Measurements from ENCODE around the gene NF1.

Gene NF1

DNA sequence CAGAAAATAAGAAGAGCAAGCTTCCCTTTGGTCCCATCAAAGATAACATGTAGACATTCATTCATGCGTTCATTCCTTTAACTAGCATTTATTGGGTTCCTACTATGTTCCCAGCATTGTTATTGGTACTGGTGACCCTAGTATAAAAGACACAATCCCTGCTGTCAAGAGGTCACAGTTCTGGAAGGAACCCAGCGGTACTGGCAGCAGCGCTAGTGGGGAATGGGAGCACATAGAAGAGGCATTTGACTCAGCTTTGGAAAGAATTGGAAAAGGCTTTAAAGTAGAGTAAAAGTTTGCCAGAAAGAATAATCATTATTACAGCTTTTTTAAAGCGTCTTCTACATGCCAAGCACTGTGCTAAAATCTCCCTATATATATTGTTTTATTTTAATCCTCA, 41.7 kb upstream of the NF1 start:
- TF ChIP-seq, protein P1, sequence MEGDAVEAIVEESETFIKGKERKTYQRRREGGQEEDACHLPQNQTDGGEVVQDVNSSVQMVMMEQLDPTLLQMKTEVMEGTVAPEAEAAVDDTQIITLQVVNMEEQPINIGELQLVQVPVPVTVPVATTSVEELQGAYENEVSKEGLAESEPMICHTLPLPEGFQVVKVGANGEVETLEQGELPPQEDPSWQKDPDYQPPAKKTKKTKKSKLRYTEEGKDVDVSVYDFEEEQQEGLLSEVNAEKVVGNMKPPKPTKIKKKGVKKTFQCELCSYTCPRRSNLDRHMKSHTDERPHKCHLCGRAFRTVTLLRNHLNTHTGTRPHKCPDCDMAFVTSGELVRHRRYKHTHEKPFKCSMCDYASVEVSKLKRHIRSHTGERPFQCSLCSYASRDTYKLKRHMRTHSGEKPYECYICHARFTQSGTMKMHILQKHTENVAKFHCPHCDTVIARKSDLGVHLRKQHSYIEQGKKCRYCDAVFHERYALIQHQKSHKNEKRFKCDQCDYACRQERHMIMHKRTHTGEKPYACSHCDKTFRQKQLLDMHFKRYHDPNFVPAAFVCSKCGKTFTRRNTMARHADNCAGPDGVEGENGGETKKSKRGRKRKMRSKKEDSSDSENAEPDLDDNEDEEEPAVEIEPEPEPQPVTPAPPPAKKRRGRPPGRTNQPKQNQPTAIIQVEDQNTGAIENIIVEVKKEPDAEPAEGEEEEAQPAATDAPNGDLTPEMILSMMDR (IDR thresholded peaks at IDR 0.05; ENCODE audit: low read depth, low read length, missing control alignments): no peak
- in situ Hi-C loops (cut with HindIII; ENCODE audit: low sequenced_read_pairs): no loop called here
- DNase-seq (ENCODE audit: low read depth): no peak
- no peak overlapping the region for H3K4me3 ChIP-seq (ENCODE audit: low read depth, low read length)

DNA sequence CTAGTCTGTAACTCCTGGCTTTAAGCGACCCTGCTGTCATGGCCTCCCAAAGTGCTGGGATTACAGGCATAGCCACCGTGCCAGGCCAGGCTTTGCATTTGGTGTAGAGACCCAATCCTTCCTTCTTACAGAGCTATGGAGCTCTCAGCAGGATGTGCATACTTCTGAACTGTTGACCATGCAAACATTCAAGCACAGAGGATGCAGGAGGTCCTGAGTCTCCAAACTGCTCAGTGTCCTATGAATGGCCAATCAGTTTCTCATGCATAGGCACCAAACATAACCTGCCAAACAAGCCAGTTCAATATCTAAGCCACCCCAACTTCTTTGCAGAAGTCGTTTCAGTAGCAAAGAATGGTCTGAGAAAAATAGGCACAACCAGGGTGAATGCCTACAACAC, 40.0 kb upstream of the NF1 start:
- in situ Hi-C loops (cut with HindIII; ENCODE audit: low sequenced_read_pairs): no loop called here
- no peak for DNase-seq (ENCODE audit: low read depth)
- H3K4me3 ChIP-seq (ENCODE audit: low read depth, low read length): no peak overlapping the region
- TF ChIP-seq, protein P1 (IDR thresholded peaks at IDR 0.05; ENCODE audit: low read depth, low read length, missing control alignments): no peak

DNA sequence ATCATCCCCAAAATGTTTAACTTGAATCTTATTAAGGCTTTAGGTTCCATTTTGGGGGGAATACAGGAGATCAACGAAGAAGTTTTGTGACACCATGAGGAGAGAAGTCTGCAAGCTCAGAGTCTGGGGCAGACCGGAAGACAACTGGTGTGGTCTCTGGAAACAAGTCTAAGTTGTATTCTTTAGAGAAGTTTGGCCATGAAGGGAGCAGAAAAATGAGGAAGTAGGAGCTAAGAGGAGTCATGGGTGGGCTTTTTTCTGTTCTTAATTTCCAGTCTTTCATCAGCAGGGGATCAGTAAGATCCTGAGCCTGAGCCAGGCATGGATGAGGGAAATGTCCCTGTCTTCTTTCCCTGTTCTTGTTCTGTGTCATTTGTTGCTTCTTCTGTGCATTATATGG, 35.8 kb upstream of the NF1 start:
- TF ChIP-seq, protein P1 (IDR thresholded peaks at IDR 0.05; ENCODE audit: low read depth, low read length, missing control alignments): no peak
- H3K4me3 ChIP-seq (ENCODE audit: low read depth, low read length): no peak overlapping the region
- in situ Hi-C loops (cut with HindIII; ENCODE audit: low sequenced_read_pairs): no loop called here
- DNase-seq (ENCODE audit: low read depth): no peak

DNA sequence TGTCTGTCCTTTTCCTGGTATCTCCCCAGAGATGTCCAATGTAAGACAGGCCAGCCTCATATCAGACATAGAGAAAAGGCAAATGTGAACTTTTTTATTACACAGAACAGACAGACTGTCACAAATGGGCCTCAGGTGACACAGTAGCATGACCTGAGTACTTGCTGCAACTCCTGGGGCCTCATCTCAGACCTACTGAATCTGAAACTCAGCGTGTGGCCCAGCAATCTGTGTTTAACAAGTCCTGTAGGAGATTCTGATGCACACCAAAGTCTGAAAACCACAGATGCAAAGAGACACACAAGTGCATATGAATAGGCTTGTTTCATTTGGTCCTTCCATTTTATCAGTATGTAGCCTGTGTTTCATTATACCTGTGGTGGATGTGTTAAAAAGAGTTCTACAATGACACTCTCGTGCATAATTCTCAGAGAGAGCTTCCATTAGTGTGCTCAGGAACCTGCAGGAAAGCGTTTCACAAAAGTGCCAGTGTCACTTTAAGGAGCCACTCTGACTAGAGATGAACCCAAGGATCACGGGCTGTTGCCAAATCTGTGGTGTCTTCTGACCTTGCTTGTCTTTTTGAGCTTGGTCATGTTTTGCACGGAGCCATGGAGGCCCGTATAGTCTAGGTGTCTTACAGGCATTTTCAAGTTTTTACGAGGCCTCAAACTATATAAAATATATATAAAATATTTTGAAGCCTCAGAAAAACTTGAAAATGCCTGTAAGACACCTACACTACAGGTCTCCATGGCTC, 33.8 kb upstream of the NF1 start:
- TF ChIP-seq, protein P1 (IDR thresholded peaks at IDR 0.05; ENCODE audit: low read depth, low read length, missing control alignments): no peak
- in situ Hi-C loops (cut with HindIII; ENCODE audit: low sequenced_read_pairs): no loop called here
- no peak overlapping the region for H3K4me3 ChIP-seq (ENCODE audit: low read depth, low read length)
- DNase-seq (ENCODE audit: low read depth): no peak

DNA sequence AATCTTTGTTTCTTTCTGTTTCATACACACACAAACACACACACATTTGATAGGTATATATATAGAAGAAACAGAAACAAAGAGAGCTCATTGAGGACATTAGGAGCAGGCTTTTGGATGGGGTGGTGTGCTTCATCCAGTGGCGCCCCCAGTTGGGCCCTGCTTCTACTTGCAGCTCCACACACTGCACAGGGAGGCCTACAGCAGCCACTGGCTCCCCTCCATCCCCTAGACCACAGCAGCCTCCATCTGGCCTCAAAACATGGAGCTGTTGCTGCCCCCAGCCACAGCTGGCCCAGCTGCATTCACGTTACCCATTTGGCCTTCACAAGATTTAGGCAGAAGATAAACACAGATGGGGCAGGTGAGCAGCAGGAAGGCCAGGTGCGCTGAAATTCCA, 33.1 kb upstream of the NF1 start:
- no peak overlapping the region for H3K4me3 ChIP-seq (ENCODE audit: low read depth, low read length)
- DNase-seq (ENCODE audit: low read depth): no peak
- in situ Hi-C loops (cut with HindIII; ENCODE audit: low sequenced_read_pairs): no loop called here
- TF ChIP-seq, protein P1 (IDR thresholded peaks at IDR 0.05; ENCODE audit: low read depth, low read length, missing control alignments): no peak

DNA sequence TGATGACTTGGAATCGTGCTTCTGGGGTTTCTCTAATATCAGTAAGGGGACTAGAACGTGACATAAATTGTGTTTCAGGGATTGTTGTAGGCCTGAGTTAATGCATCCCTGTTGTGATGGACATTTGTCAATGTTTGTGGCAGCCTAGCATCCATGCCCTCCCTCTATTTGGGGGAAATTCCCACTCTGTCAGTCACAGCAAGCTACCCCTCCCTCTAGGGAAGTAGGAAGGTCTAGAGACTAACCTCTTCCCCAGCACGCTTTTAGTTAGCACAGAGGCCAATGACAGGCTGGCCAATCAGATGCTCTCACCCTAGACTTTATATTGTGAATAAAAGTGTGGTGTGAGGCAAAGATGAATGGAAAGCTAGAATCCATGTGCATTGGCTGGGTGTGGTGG, 32.4 kb upstream of the NF1 start:
- in situ Hi-C loops (cut with HindIII; ENCODE audit: low sequenced_read_pairs): no loop called here
- TF ChIP-seq, protein P1 (IDR thresholded peaks at IDR 0.05; ENCODE audit: low read depth, low read length, missing control alignments): no peak
- no peak for DNase-seq (ENCODE audit: low read depth)
- H3K4me3 ChIP-seq (ENCODE audit: low read depth, low read length): no peak overlapping the region

Measured in astrocyte of the cerebellum (primary cell).